ENCODE measurements around the gene AHRR. TPM values are rescaled to one million over a fixed set of nuclear protein-coding genes. Genes with fewer than 3 reads are reported as not detected.
"Not testable (repeated sequence)": the region's sequence is repeated elsewhere in the genome, so short reads cannot be mapped to it uniquely, and the experiment has no call there.

AHRR gene
- total and polyA plus RNA-seq, 2 of the 4 experiments (the other 2 are of a cell fraction), result 15.6 to 37.1 TPM

DNA sequence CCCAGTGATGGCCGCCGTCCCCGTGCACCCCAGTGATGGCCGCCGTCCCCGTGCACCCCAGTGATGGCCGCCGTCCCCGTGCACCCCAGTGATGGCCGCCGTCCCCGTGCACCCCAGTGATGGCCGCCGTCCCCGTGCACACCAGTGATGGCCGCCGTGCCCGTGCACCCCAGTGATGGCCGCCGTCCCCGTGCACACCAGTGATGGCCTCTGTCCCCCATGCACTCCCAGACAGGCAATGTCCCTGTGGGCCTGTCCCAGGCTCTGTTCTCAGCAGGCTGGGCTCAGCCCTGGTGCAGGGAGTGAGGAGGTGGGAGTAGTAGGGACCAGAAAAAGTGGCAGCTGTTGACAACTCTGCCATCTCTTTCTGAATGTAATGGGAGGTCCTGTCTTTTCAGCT lies 11.7 kb upstream of the AHRR start:
- H2BK5ac ChIP-seq (ENCODE audit: low read depth, low read length, poor library complexity, severe bottlenecking); CTCF ChIA-PET; H2BK120ac ChIP-seq (ENCODE audit: low read depth, low read length); H3K14ac ChIP-seq (replicated peaks; ENCODE audit: low read depth, low read length); H3K4me3 ChIP-seq (ENCODE audit: insufficient read depth, low read depth, low read length); H4K5ac ChIP-seq (ENCODE audit: low read depth, low read length); dilution Hi-C loops (cut with HindIII; ENCODE audit: low sequenced_read_pairs, unreplicated experiment); H3K18ac ChIP-seq (ENCODE audit: low read depth, low read length); H4K91ac ChIP-seq (ENCODE audit: insufficient read depth, low read depth, low read length); BruUV-seq (replicated peaks); H3K56ac ChIP-seq (ENCODE audit: extremely low read depth, insufficient read depth, low read length); H2AK9ac ChIP-seq (replicated peaks; ENCODE audit: low read depth, low read length, poor library complexity); H3K27me3 ChIP-seq (ENCODE audit: control insufficient read depth, insufficient read depth, low read length); H3K4ac ChIP-seq (ENCODE audit: low read depth, low read length); H3K4me1 ChIP-seq (ENCODE audit: control insufficient read depth, insufficient read depth, low read length); H2AFZ ChIP-seq (replicated peaks; ENCODE audit: low read length, poor library complexity); POLR2A ChIA-PET (ENCODE audit: unreplicated experiment); H4K8ac ChIP-seq (ENCODE audit: low read depth in 2 of 2, low read length in 2 of 2); H2BK20ac ChIP-seq (ENCODE audit: low read depth, low read length); H3K27ac ChIP-seq (ENCODE audit: insufficient read depth, low read length); H3K4me2 ChIP-seq (ENCODE audit: low read depth, low read length); H3K23ac ChIP-seq (ENCODE audit: low read depth, low read length); ATAC-seq (ENCODE audit: low read depth); DNase-seq; H2AK5ac ChIP-seq (ENCODE audit: low read depth, low read length); H2BK15ac ChIP-seq (ENCODE audit: low read depth, low read length); H3K9ac ChIP-seq (ENCODE audit: low read depth, low read length); H3K9me3 ChIP-seq (ENCODE audit: control insufficient read depth, insufficient read depth, low read length): not testable (repeated sequence)
- 90% methylated on average over 10 of the region's 21 CpGs; no CpG with 5 or more reads in 1 of the 2 experiments for WGBS, 2 experiments (ENCODE audit: extremely low coverage in 2 of 2, insufficient read length in 1 of 2)
- Histone ChIP-seq H4K20me1 (ENCODE audit: insufficient read depth, low read length) (peaks cover 76% of the 10 kb centered on the region), H3K9me1 (ENCODE audit: insufficient read depth, low read length) (peaks cover 18% of the 10 kb centered on the region; the same call in 1 of the 2 replicates), H3K36me3 (ENCODE audit: control insufficient read depth, insufficient read depth, low read length) (peaks cover 52% of the 10 kb centered on the region), H3K79me1 (ENCODE audit: low read depth in 1 of 2, low read length in 2 of 2) (peaks cover 25 to 80% of the 10 kb centered on the region in 2 experiments)
- intact Hi-C loops (cut with micrococcal nuclease), result loop anchor here (10.0 kb wide), 2 partner anchors 305 to 595 kb away; partner anchors contain the start of gene CEP72
- in situ Hi-C loops (cut with MboI; ENCODE audit: low sequenced_read_pairs), result loop anchor here (5.0 kb wide), 1 partner anchor 127 kb away; no protein-coding TSS in a partner anchor
